Stimulated activated CD8-positive, alpha-beta memory T cell treated with anti-CD3 and anti-CD28 coated beads, Interleukin-15, amount 100 ng/mL, for 1 hour (primary cell): Measurements from ENCODE around the gene SH2D3A.

Source experiments
- DNase-seq: peaks from one replicate; pipeline ENCODE4 v3.0.0-alpha.2; 2020; ENCODE audit warnings: low read depth

The SH2D3A gene

DNA sequence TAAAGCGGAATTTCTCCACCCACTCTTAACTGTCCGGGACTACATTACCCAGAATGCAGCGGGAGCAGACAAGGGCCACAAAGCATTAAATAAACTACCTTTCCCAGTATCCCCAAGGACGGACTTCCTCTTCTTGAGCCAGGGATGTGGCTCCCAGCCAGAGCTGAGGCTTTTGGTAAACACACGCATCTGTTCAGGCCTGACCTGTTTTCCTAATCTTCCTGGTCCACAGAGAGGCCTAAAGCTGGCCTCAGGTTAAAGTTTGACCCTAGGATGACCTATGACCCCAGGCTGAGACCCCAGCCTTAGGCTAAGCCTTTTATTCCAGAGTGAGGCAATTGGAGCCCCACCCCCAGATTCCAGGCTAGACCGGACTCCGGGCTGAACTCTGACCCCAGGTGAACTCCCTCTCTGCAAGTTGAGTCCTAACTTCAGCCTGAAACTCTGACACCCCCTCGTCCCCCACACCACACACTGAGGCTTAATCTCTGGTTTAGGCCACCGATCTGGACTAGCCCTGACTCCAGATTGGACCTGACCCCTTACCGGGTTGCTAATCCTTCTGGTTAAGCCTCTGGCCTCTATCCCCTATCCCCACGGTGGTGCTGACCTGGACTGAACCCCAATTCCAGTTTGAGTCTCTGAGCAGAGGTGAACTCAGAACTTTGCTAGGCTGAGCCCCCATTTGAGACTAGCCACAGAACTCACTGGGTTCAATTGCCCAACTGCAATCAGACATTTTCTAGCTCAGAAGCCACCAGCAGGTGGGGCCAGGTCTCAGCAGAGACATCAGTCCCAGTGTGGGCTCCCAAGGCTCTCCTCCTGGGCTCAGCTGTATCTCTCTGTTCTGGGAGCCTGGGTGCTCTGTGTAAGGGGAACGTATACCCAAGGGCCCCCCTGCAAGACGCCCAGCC lies 29.1 kb downstream of the SH2D3A start:
- no peak for DNase-seq

DNA sequence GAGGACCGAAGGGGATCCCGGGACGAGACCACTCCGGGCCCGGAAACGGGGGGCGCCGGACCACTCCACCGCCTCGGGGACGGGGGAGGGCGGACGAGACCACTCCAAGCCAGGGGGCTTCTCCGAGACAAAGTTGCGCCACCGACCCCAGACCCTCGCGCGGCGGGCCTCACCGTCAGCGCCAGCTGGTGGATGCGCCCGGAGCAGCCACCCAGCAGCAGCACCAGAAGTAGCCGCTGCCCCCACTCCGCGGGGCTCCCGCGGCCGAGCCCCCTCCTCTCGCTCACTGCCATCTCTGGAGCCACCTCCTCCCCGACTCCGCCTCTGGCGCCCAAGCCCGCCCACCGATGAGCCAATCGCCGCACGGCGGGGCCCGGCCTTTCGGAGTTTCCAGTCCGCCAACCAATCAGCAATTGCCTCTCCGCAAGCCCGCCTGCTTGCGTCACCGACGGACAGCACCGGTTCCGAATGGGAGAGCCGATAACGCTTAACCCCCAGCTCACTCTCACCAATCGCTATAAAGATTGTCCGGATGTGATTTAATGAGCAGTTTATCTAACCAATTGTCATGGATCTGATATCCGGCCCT lies 29.9 kb downstream of the SH2D3A start, which contains the start of gene GPR108:
TSS of gene GPR108 (minus strand) at position 297 of the 589 bp plus-strand sequence. CDS start at position 293, 4 bp downstream.
- peak; percentile 96 for DNase-seq

DNA sequence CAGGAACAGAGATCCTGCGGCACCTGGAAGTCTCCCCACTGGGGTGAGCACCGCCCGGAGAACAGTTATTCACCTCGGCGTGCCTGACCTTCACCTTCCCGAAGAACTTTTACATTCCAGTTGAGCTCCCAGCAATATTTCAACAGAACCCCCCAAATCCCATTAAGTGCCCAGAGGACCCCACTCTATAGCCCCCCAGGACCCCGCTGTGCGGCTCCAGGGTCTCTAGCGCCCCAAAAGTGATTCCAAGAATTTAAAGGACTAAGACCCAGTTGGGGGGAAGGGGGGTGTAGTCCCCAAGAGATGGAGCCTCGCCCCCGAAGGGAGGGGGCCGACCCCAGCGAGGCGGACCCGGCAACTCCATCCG lies 30.3 kb downstream of the SH2D3A start:
- no peak for DNase-seq

DNA sequence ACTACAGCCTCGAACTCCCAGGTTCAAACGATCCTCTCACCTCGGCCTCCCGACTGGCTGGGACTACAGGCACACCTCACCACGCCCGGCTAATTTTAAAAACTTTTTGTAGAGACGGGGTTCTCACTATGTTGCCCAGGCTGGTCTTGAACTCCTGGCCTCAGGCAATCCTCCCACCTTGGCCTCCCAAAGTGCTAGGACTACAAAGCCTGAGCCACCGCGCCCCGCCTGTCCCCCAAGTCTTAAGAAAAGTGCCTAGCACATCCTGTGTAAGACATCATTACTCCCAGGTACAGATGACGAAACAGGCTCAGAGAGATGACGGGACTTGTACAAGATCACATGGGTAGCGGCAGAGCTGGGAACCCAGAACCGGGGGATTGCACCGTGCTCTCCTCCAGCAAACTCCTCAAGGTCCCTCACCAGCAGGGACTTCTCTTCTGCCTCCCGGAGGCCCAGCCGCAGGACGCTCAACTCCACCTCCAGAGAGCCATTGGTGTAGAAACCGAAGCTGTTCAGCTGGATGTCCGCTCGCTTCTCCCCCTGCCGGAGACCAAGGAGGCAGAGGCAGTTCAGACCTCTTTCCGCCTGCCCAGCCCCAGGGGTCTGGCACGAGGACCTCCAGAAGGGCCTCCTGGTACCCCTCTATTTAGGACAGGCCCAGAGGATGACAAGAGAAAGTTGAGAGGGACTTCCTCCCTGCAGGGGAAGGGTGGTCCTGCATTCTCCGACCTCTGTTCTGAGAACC lies 30.9 kb downstream of the SH2D3A start:
- DNase-seq = no peak

DNA sequence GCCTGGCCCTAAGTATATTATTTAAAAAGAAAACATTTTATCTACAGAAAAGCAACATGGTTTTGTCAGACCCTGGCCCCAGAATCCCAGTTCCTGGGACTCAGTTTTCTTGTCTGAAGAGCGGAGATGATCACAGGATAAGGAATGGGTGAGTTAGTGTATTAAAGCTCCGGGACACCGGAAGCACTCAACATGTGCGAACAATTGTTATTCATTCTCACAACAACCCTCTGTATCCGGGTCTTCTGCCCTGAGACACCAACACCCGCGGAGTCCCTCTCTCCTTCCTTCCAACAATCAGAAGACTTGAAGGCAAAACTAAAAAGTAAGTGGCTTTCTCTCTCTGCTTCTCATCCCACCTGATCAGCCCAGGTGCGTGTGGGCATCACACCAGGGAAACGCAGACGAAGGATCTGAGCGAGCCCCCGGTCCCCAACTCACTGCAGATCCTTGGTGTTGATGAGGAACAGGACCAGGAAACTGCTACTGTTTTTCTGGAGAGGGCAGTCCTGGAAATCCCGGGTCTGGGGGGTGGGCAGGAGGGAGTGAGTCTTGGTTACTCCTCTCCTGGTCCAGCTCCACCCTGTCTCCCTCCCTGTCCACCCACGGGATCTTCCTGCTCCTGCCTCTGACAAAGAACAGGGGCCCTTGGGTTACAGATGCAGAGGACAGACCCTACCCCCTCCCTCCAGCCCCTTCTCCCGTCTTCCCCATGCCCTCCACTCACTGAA lies 31.9 kb downstream of the SH2D3A start:
- DNase-seq = no peak

DNA sequence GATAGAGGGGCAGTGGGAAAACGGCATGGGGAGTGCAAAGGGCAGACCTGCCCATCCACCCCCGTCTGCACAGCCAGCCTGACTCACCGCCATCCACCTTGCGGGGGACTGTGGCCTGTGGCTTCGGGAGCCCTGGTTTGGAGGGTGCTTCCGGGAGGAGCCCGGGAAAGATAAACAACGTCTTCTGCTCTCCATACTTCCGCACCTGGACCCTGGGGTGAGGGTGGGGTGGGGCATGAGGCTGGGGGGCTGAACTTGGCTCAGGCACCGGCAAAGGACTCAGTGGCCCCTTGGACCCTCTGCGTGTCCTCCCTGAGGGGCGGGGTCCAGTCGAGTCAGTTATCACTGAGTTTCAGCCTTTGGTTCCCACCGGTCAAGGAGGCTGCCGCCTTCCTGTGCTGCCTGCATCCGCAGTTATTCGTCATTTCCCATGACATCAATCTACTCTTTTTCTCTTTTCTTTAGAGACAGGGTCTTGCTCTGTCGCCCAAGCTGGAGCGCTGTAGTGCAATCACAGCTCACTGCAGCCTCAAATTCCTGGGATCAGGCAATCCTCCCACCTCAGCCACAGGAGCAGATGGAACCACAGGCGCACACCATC lies 33.0 kb downstream of the SH2D3A start:
- no peak for DNase-seq

DNA sequence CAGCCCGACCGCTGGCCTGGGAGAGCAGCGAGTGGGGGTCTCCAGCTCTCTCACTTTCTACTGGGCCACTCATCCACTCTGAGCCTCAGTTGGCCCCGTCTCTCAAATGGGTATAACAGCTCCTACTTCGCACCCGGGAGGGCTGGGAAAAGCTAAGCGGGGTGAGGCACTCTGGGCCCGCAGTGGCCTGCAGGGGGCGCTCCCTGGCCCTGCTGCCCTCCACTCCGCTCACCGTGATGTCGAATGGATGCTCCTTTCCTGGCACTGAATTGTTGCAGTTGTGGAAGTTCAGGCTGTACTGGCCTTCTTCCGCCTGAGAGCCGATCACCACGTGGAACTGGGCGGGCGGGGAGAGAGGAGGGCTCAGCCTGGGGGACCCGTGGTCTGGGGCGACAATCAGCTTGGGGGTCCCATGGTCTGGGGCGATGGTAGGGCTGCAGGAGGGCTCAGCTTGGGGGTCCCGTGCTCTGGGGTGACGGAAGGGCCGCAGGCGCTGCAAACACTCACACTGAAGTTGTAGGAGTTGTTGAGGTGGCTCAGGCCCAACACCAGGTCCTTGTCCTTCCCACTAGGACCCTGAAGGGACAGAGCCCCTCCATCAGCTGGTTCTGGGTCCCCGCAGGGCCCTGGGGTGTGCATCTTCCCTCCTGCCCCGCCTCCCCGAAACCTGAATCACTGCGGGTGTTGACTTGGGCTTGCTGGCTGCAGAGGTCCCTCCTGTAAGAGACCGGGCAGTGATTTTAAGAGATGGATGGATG lies 33.7 kb downstream of the SH2D3A start:
- DNase-seq = no peak

DNA sequence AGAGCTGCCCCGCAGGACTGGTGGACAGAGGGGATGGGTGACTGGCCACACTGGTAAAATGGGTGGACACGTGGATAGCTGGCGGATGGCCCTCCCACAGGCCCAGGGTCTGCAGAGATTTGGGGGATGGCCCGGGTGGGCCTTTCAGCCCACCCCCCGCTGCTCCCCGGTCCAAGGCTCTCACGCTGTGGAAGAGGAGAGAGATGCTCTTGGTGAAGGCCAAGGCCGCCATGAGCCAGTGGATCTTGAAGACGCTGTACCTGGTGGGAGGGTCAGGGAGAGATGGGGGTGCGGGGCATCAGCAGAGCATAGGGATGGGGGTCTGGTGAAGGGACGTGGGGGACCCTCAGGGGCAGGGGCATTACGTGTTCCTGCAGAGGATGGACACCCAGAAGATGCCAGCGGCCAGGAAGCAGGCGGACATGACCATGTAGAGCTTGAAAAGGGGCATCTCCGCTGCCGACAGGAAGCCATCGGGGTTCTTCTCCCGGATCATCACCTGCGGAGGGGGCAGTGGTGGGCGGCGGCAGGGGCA lies 34.4 kb downstream of the SH2D3A start:
- no peak for DNase-seq

DNA sequence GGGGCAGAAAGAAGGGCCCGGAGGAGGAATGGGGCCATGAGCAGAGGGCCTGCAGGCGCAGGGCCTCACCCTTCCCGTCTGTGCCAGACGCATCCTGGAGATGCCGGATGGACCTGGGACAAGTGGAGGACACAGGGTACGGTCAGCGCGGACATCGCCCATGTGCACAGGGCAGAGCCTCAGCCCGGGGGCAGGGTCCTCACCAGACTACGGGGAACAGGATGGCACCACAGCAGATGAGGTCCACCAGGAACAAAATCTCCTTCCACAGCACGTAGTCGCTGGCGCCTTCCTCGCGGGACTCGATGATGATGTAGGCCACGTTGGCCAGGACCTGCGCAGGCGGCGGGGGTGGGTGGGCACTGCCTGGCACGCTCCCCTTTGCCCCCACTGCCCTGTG lies 35.4 kb downstream of the SH2D3A start:
- no peak for DNase-seq

DNA sequence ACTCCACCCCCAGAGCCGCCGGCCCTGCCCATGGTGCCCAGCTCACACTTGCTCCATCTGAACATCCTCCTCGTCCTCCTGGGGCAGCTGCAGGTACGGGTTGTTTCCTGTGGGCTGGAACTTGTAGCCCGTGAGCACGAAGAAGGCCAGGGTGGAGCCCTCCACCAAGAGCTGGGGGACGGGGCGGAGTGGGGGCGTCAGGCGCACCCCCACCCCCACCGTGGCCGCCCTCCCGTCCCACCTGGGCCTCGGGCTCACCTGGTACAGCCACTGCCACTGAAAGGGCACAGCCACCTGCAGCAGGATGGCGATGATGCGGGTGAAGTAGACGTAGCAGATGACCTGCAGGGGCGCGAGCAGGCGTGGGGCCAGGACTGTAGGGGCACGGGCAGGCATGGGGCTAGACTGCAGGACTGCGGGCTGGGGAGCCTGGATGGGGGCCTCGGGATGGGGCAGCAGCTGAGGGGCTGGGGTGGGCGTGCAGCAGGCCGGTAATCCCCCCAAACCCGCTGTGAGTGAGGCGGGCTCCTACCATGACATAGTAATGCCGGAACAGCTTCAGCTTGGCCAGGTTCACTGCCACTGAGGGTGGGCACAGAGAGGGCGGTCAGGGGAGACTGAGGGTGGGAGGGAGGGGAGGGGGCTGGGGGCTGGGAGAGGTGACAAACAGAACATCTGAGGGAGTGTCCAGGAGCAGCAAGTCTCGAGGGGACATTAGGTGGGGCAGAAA lies 36.1 kb downstream of the SH2D3A start:
- no peak for DNase-seq

DNA sequence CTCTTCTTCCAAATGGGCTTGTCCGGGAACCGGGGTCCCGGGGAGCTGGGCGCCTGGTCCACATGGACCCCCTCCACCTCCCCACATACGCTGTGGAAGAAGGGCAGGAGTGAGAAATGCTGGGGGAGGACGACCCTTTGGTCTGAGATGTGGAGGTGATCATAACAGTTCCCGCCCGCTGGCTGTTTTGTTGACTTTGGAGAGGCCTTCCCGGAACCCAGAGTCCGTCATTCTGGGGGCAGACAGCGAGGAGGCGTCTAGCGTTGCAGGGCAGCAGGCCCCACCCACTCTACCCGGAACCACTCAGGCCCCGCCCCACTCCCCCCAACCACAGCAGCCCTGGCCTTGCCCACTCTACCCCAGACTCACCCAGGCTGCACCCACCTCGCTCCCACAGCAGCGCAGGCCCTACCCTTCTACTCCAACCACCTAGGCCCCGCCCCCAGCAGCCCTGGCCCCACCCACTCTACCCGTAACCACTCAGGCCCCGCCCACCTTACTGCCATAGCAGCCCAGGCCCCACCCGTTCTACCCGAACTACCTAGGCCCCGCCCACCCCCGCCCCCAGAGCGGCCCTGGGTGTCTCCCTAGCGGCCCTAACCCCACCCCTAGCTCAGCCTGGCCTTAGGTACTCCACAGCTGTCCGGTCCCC lies 37.0 kb downstream of the SH2D3A start:
- no peak for DNase-seq

DNA sequence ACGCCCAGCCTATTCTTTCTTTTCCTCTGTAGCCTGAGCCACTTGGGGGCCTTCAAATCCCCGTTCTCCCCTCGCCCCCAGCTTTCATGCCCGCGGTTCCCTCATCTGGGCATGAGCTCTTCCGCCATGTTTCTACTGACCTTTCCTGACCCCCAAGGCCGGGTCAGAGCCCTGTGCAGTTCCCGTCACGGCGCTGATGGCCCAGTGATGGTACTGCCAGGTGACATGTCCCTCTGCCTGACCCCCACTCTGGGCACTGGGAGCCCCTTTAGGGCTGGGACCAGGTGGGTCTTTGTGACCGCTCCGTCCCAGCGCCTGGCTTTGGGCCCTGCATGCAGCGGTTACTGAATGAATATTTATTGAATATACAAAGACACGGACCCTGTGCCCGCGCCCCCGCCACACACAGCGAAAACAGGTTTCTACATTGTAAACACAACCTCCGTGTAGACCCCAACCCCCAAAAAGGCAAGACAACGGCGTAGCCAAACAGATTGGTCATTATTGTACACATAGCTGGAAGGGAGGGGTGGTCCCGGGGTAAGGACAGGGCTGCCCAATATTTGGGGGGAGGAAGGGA lies 37.6 kb downstream of the SH2D3A start:
- DNase-seq = no peak

DNA sequence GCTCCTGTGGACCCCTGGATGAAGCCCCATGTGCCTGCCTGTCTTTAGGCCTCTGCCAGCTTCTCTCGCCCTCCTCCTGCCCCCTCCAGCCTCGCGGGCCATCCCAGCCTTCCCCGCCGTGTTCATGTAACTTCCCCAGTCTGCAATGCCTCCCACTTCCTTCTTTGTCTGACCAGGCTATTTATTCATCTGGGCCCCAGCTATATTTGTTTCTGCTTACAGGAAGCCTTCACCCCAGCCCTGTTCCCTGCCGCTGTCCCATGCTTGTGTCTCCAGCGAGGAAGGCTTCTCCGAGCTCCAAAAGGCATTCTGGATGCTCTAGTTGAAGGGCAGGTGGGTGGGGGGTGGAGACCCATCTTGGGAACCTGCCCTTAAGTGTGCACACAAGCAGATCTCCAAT lies 38.9 kb downstream of the SH2D3A start:
- no peak for DNase-seq

DNA sequence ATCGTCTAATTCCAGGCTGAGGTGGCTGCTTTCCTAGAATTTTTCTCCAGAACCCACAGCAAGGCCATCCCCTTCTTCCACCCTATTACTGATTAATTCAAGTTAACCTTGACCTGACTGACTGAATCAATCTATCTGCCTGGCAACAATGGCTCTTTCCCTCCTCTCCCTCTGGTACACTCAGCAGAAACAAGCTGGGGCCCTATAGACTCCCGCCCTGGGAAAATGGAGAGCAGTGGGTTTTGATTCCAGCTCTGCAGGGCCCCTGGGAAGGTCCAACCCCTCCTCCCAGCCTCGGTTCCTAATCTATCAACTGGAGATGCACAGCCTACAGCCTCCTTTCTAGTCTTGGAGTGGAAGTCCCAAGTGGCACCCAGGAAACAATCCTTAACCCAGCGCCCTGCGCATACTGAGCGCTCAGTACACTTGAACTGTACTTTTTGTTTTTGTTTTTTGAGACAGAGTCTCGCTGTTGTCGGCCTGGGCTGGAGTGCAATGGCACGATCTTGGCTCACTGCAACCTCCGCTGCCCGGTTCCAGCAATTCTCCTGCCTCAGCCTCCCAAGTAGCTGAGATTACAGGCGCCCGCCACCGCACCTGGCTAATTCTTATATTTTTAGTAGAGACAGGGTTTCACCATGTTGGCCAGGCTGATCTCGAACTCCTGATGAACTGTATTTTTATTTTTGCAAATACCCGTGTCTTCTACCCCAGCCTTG lies 41.6 kb downstream of the SH2D3A start:
- no peak for DNase-seq

DNA sequence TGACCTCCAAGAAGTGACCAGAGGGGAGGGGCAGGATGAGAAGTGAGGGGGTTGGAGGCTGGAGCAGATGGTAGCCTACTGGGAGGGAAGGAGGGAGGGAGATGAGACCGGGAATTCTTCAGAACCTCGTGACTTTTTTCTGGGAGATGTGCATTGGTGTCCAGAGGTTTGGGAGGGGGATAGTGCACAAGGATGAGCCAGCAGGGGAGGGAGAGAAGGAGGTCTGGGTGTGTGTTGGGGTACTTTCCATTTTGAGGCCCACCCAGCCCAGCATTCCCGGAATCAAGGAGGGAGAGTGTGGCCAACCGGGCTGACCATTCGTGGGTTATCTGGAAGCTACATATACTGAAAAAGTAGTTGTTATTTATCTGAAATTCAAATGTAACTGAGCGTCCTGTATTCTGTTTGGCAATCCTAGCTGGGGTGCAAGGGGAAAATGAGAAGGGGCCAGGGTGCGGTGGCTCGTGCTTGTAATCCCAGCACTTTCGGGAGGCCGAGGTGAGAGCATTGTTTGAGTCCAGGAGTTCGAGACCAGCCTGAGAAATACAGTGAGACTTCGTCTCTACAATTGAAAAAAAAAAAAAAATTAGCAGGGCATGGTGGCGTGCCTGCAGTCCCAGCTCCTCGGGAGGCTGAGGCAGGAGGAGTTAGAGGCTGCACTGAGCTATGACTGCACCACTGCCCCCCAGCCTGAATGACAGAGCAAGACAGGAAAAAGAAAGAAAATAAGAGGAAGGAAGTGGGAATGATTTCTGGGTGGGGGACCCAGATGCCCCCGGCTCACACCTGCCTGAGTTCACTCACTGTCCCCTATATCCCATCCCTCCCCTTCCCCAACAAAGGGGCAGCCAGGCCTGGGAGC lies 42.4 kb downstream of the SH2D3A start:
- DNase-seq = no peak

DNA sequence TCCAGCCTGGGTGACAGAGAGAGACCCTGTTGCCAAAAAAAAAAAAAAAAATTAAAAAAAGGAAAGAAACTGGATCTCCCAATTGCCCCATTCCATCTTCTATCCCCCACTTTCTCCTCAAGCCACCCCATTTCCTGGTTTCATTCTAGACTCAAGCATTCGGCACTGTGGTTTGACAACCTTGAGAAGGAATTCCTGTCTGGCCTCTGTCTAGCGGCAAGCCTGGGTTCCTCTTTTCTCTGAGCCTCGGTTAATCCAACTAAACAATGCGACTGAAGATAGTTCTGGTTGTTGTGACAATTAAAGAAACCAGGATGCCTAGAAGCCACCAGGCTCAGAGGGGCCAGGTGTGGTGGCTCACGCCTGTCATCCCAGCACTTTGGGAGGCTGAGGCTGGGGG lies 43.5 kb downstream of the SH2D3A start:
- no peak for DNase-seq

DNA sequence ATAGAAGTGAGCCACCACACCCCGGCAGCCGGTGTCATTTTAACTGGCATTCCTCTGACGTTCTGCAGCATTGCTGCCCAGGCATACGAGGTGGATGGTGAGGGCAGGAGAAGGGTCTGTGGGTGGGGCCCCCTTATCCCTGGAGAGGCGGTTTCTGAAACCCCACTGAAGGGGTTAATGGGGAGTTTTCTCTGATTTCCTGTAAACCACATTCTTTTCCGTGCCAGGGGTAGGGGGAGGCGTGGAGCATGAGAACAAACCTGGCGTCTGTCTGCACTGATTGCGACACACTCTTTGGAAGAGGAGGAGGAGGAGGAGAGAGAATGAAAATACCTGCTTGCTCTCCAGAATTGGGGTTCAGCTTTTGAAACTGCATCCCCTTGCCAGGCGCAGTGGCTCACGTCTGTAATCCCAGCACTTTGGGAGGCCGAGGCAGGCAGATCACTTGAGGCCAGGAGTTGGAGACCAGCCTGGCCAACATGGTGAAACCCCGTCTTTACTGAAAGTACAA lies 44.1 kb downstream of the SH2D3A start:
- DNase-seq = no peak
